GOT3 (cell line): ENCODE measurements around the gene BMP7.

ENCODE experiments used
- DNase-seq: peaks from one replicate; lab custom pipeline; 2025; ENCODE audit warnings: mixed read lengths; lab: John Stamatoyannopoulos, UW

Gene BMP7

GRCh38 chr20:57124800-57125517, 141.5 kb downstream of the BMP7 start:
- no peak for DNase-seq

- no peak for DNase-seq
Observed at GRCh38 chr20:57124366-57124765, 142.1 kb downstream of the BMP7 start.

GRCh38 chr20:57123504-57123903, 142.9 kb downstream of the BMP7 start:
- DNase-seq, result no peak

- DNase-seq, result no peak
Observed at GRCh38 chr20:57122536-57123489, 143.6 kb downstream of the BMP7 start.

- no peak for DNase-seq
Observed at GRCh38 chr20:57118964-57119363, 147.5 kb downstream of the BMP7 start.
